HTR-8/SVneo (cell line): ENCODE results near the gene NRG3.

ENCODE experiments used
- DNase-seq: peaks from one replicate; pipeline ENCODE4 v3.0.0; 2011; ENCODE audit warnings: low spot score, mixed read lengths; ENCODE audit not compliant: insufficient read length
- FAIRE-seq: peaks from 2 replicates; lab custom pipeline; 2011; peaks lifted over from hg19 to GRCh38; lab: Jason Lieb, UNC

NRG3 gene

GRCh38 chr10:82847242-82847641 lies 972.2 kb downstream of the NRG3 start:
- DNase-seq (no peak), FAIRE-seq (no peak)

DNA sequence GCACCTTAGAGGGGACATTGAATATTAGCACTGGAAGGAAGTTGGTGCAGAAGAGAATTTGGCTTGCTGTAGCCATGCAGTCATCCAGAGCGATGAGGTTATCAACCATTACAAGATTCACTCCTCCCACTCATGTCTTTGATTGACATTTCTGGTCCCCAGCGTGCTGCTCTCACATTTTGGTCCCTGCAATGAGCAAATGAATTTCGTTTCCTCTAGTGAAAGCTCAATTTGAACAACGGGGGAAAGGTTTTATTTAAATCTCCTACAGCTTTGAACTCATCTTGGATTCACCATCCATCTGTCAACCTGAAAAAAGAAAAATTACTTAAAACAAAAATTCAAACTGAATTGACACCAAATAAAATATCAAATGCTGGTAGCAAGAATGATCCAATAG lies 975.2 kb downstream of the NRG3 start:
- no peak for DNase-seq

DNA sequence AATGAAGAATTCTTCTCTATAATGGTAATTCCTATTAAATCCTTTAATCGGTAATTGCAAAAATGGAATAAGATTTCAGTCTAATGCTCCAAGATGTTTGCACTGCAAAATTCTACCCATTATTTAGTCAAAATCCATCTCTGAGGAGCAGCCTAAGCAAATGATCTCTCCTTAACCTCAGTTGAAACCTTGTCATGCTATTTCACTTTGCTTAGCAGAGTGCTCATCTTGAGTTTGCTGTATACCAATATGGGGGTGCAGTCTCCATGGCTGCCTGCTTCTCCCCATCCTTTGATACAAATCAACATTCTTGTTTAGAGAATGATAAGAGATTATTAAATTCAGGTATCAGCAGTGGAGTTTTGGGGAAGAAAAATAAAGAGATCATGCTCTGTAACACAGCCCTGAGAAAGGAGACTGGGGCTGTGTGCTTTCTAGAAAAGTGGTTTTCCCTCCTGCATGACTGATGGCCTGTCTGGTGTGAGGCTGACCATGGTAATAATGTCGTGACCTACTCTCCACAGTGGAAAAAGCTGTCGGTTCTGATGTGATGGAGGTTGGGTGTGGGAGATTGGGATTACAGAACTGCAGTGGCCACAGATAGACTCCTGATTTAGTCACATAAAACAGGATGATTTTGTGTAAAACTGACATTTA lies 982.1 kb downstream of the NRG3 start:
- DNase-seq (no peak), FAIRE-seq (no peak)

More for the DNA sequence above, 975.2 kb downstream of the NRG3 start:
- FAIRE-seq = no peak

GRCh38 chr10:82861889-82862288 lies 986.9 kb downstream of the NRG3 start:
- DNase-seq (no peak), FAIRE-seq (no peak)

GRCh38 chr10:82865366-82865765 lies 990.4 kb downstream of the NRG3 start:
- no peak for FAIRE-seq
- no peak for DNase-seq

GRCh38 chr10:82866424-82867020 lies 991.5 kb downstream of the NRG3 start:
- FAIRE-seq = no peak
- DNase-seq = peak; percentile 32

- no peak for DNase-seq
- no peak for FAIRE-seq
Observed at GRCh38 chr10:82867056-82867455, 992.1 kb downstream of the NRG3 start.

DNA sequence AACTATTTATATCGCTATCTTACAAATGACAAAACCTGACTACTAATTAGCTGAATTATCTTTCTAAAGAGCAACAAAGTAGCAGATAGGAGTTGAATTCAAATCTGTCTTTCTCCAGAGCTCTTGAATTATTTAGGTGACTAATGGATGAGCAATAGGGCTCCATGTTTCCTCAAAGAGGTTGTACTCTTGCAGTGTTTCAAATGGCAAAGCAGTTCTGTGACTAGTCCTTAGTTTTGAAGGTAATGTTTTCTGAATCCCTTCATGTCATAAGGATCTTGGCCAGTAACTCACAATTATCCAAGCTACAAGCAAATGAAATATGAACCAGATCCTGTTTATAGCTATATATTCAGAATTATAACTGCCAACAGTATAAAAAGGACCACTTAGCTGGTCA lies 999.7 kb downstream of the NRG3 start:
- DNase-seq (no peak), FAIRE-seq (no peak)

- no peak for DNase-seq
- FAIRE-seq = no peak
Observed at GRCh38 chr10:82880776-82881290, 1005.8 kb downstream of the NRG3 start.

DNA sequence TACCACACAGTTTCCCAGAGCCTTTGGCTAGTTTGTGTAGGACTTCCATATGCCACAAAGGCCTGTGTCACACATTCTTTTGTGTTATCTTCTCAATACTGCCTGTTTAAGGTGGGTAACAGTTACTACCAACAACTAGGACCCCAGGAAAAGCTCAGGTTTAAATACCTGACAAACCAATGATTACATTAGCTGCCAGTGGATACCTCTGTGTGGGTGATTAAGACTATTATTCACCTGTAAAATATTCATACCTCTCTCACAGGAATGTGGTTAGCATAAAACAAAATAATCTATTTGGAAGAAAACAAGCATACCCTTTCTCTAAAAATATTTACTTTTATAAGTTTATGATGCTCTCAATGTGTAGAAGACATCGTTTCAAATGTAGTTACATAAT lies 1007.7 kb downstream of the NRG3 start:
- FAIRE-seq (no peak), DNase-seq (no peak)

- FAIRE-seq = no peak
- no peak for DNase-seq
Observed at GRCh38 chr10:82883603-82884002, 1008.6 kb downstream of the NRG3 start.

DNA sequence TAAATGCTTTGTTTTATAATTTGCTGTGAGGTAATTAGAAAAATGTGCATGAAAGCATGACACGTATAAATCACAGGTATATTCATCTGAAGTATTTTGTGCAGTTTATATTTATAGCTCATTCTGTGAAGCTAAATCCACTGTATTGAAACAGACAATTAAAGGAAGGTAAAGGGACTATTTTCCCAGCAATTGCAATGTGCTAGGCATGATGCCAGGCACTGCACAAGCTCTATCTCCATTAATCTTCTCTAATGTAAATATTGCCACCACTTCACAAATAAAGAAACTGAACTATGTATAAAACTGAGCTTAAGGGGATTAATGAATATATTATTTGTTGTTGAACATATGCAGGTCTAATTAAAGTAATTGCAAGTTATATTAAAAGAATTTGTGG lies 1012.5 kb downstream of the NRG3 start:
- no peak for FAIRE-seq
- no peak for DNase-seq

GRCh38 chr10:82888809-82889455 lies 1013.9 kb downstream of the NRG3 start:
- FAIRE-seq = no peak
- DNase-seq = no peak

DNA sequence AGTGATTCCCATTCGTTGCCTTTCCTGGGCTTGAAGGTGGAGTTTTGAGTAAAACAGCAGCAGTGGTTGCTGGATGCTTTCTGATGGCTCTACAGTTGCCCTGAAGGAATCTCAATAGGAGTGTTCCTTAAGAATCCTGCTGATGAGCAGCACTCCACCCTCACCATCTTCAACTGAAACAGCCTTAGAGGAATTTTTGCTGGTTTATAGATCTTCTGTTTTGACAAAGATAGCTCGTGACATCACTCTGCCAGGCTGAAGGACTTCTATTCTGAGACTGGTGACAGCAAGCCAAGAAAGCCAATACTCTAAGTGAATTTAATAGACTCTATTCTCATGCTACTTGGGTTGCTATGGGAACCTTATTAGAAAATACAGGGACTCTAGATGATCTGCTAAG lies 1014.7 kb downstream of the NRG3 start:
- DNase-seq = no peak
- no peak for FAIRE-seq

DNA sequence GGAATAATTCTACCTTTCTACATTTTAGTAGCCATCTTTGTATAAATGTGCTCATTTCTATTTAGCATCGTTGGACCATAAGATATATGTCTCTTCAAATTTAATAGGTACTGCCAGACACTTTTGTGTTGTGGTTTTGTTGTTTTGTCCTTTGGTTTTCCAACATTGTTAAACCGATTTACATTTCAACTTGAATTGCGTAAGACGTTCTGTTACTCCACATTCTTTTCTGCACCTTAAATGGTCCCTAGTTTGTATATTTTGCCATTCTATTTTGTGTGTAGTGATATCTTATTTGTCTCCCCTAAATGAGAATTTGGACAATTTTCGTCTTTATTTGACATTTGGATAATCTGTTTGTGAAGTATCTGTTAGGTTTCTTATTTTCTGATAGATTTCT lies 1015.6 kb downstream of the NRG3 start:
- DNase-seq (no peak), FAIRE-seq (no peak)

- FAIRE-seq = no peak
- no peak for DNase-seq
Observed at GRCh38 chr10:82908096-82908495, 1033.1 kb downstream of the NRG3 start.

DNA sequence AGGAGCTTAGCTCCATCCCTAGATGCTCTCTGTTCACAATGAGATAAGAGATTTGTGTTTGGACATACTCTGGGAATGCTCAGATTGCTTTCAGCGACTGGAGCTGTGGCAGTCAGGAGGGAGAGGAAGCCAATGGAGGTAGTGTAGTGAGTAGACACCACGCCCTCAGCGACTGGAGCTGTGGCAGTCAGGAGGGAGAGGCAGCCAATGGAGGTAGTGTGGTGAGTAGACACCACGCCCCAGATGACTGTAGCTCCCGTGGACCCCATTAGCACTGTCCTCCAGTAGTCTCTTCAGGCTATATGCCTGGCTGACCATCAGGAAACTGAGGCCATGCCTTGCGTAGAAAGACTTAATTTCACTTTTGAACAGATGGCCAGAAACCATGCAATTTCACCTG lies 1033.8 kb downstream of the NRG3 start:
- no peak for FAIRE-seq

DNA sequence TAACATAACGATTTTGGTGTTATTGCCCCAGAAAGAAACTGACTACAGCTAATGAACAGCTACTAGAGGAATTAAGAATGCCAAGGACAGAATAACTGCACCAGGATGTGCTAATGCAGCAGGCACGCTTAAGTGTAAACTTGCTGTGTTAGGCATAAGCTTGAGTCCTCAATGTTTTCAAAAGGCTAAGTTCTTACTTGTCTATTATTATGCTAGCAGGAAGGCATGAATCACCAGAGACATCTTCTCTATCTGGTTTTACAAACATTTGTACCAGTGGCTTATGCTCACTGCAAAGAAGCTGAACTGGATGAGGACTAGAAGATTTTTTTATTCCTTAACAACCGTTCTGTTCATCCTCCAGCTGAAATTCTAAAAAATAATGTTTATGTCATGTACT lies 1035.3 kb downstream of the NRG3 start:
- FAIRE-seq (no peak), DNase-seq (no peak)

More for the DNA sequence above, 1033.8 kb downstream of the NRG3 start:
- DNase-seq = no peak

GRCh38 chr10:82914655-82915136 lies 1039.7 kb downstream of the NRG3 start:
- FAIRE-seq (no peak), DNase-seq (no peak)

DNA sequence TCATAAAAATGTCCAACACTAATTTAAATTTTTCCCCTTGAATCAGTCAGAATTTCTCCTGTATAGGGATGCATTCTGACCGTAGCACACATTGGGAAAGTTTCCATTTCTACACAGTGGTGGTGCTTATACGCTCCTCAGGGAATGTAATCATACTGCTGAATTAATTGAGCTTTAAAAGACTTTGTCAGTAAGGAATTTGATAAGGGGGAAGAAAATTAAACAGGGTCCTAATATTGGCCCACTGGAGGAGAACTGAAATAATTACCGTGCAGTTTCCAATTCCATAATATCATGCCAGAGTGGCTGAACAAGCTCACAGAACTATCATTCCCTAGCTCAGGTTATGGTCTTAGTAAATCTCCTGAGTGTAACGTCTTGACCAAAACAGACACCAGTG lies 1041.9 kb downstream of the NRG3 start:
- DNase-seq (no peak), FAIRE-seq (no peak)

- no peak for DNase-seq
- FAIRE-seq = no peak
Observed at GRCh38 chr10:82918022-82918421, 1043.0 kb downstream of the NRG3 start.
